CD14-positive monocyte (primary cell): ENCODE results near the gene RASD1. TPM values are rescaled to one million over a fixed set of nuclear protein-coding genes. Genes with fewer than 3 reads are reported as not detected.

ENCODE experiments used
- DNase-seq, 3 donors: peaks; one replicate each; pipeline ENCODE4 v3.0.0-alpha.2; 2011 to 2022
- H2AFZ ChIP-seq: 2 replicates; pipeline ENCODE4 v1.6.0; 2012; ENCODE audit warnings: mild to moderate bottlenecking, low read depth, low read length, inconsistent platforms; ENCODE audit not compliant: insufficient read depth, poor library complexity, severe bottlenecking
- H3K27ac ChIP-seq, 2 donors: 1 replicate in 1 of 2; 2 replicates in 1 of 2; pipeline ENCODE4 v1.5.1; 2012 to 2013; ENCODE audit warnings: low read length in 2 of 2, control low read depth in 1 of 2, inconsistent platforms in 1 of 2, low read depth in 1 of 2, mild to moderate bottlenecking in 1 of 2
- H3K27me3 ChIP-seq, 2 donors: one replicate each; pipeline versions ENCODE4 v1.6.0 to v1.6.1; 2011 to 2013; ENCODE audit warnings: low read length in 2 of 2; ENCODE audit not compliant: control insufficient read depth in 2 of 2, insufficient read depth in 2 of 2
- H3K36me3 ChIP-seq, 2 donors: replicated peaks in 1 of 2; 1 replicate in 1 of 2; 2 replicates in 1 of 2; pipeline versions ENCODE4 v1.5.1 to v1.6.1; 2012 to 2013; ENCODE audit warnings: low read length in 2 of 2, control low read depth in 1 of 2, inconsistent platforms in 1 of 2, mild to moderate bottlenecking in 1 of 2; ENCODE audit not compliant: insufficient read depth in 2 of 2, control insufficient read depth in 1 of 2
- H3K4me1 ChIP-seq, 2 donors: 1 replicate in 1 of 2; 2 replicates in 1 of 2; pipeline versions ENCODE4 v1.5.1 to v1.6.1; 2012 to 2013; ENCODE audit warnings: low read length in 2 of 2, control low read depth in 1 of 2, inconsistent platforms in 1 of 2, mild to moderate bottlenecking in 1 of 2, moderate library complexity in 1 of 2; ENCODE audit not compliant: insufficient read depth in 2 of 2, control insufficient read depth in 1 of 2
- H3K4me2 ChIP-seq: replicated peaks from 2 replicates; pipeline ENCODE3; 2012; ENCODE audit warnings: low read length, moderate library complexity, mild to moderate bottlenecking; ENCODE audit not compliant: poor library complexity, severe bottlenecking; ENCODE audit errors: extremely low read depth
- H3K4me3 ChIP-seq, 3 experiments: fragments of 200-600 bp in 1 of 3; sonication (generic) in 1 of 3; replicated peaks in 1 of 3; 1 replicate in 2 of 3; 2 replicates in 1 of 3; pipeline ENCODE4 v1.5.1; 2011 to 2013; ENCODE audit warnings: low read length in 3 of 3, mild to moderate bottlenecking in 3 of 3, control low read depth in 2 of 3, low read depth in 2 of 3, inconsistent platforms in 1 of 3, moderate library complexity in 1 of 3
- H3K79me2 ChIP-seq: 2 replicates; pipeline ENCODE4 v1.6.0; 2012; ENCODE audit warnings: mild to moderate bottlenecking, control low read depth, inconsistent platforms, low read length, moderate library complexity; ENCODE audit not compliant: insufficient read depth
- H3K9ac ChIP-seq: 2 replicates; pipeline ENCODE4 v1.6.0; 2017; ENCODE audit warnings: low read length, mild to moderate bottlenecking; ENCODE audit not compliant: insufficient read depth, poor library complexity, severe bottlenecking
- H3K9me3 ChIP-seq, 2 donors: replicated peaks in 1 of 2; 1 replicate in 1 of 2; 2 replicates in 1 of 2; pipeline versions ENCODE4 v1.5.1 to v1.6.1; 2012 to 2013; ENCODE audit warnings: low read length in 2 of 2, control low read depth in 1 of 2; ENCODE audit not compliant: control insufficient read depth in 1 of 2, insufficient read depth in 1 of 2
- H4K20me1 ChIP-seq: 2 replicates; pipeline ENCODE4 v1.6.0; 2012; ENCODE audit warnings: mild to moderate bottlenecking, low read length, control low read depth, moderate library complexity; ENCODE audit not compliant: insufficient read depth
- H3K27ac Mint-ChIP-seq, 7 donors: one replicate each; pipeline ENCODE4 v1.8.0; 2020; ENCODE audit warnings: mild to moderate bottlenecking in 7 of 7, mixed read lengths in 7 of 7, moderate library complexity in 6 of 7, inconsistent platforms in 2 of 7
- H3K27me3 Mint-ChIP-seq, 3 donors: one replicate each; pipeline ENCODE4 v1.8.0; 2021 to 2022; ENCODE audit warnings: low read depth in 3 of 3, mild to moderate bottlenecking in 3 of 3, mixed read lengths in 3 of 3, moderate library complexity in 3 of 3, inconsistent platforms in 1 of 3
- H3K36me3 Mint-ChIP-seq, 2 donors: one replicate each; pipeline ENCODE4 v1.8.0; 2020; ENCODE audit warnings: mixed read lengths in 2 of 2, inconsistent platforms in 1 of 2, mild to moderate bottlenecking in 1 of 2
- H3K4me1 Mint-ChIP-seq: one replicate; pipeline ENCODE4 v1.8.0; 2020; ENCODE audit warnings: mild to moderate bottlenecking, mixed read lengths
- H3K4me3 Mint-ChIP-seq, 2 donors: one replicate each; pipeline ENCODE4 v1.8.0; 2020; ENCODE audit warnings: mild to moderate bottlenecking in 2 of 2, mixed read lengths in 2 of 2, moderate library complexity in 1 of 2
- H3K9me3 Mint-ChIP-seq, 7 donors: one replicate each; pipeline ENCODE4 v1.8.0; 2020 to 2022; ENCODE audit warnings: mixed read lengths in 7 of 7, mild to moderate bottlenecking in 6 of 7, moderate library complexity in 6 of 7, inconsistent platforms in 2 of 7
- CTCF ChIP-seq: fragments of 200-600 bp; IDR thresholded peaks from one replicate; pipeline ENCODE4 v1.8.0; 2022; ENCODE audit warnings: antibody characterized with exemption, mild to moderate bottlenecking
- WGBS: methylation state at CpG from one replicate; pipeline ENCODE4 v1.1.5; 2013; ENCODE audit warnings: missing lambda C conversion rate; ENCODE audit not compliant: insufficient coverage; 5-methylcytosine and 5-hydroxymethylcytosine counted together
- intact Hi-C, 2 donors: fragments of 100-400 bp; cut with micrococcal nuclease; formaldehyde crosslinking; loops; one replicate each; pipeline versions ENCODE4 v1.15.0 to v1.15.1; 2023
- polyA plus RNA-seq, 3 donors: library from polyadenylated mRNA; depleted of rRNA in 1 of 3; unstranded in 2 of 3; stranded (reverse) in 1 of 3; fragments of 300-500 nt in 2 of 3; fragments of >200 nt in 1 of 3; fragmentation: Illumina TruSeq in 2 of 3; gene quantifications; 1 replicate in 2 of 3; 2 replicates in 1 of 3; pipeline ENCODE4 v1.2.3, GENCODE V29; 2012 to 2021

Gene RASD1
- polyA plus RNA-seq, 3 donors = 0.88 to 12.4 (median 1.3) TPM

GRCh38 chr17:17492571-17492970, 3.6 kb downstream of the RASD1 start:
- Histone ChIP-seq H3K9me3 (no peaks in the 10 kb centered on the region), H4K20me1 (peaks cover 38% of the 10 kb centered on the region), H3K4me3 (no peak overlapping the region), H3K4me2 (no peak overlapping the region), H3K27me3 (peaks cover 6 to 31% of the 10 kb centered on the region in 2 donors), H3K9ac (no peak overlapping the region), H3K79me2 (no peaks in the 10 kb centered on the region), H3K36me3 (peaks cover 32 to 49% of the 10 kb centered on the region in 2 donors), H3K27ac (no peak overlapping the region), H2AFZ (no peak overlapping the region), H3K4me1 (peaks cover 21 to 30% of the 10 kb centered on the region in 2 donors)
- DNase-seq = no peak
- Mint-ChIP-seq H3K27me3 (peaks cover 26 to 34% (median 30%) of the 10 kb centered on the region in 3 donors), H3K36me3 (peaks cover 56 to 61% of the 10 kb centered on the region in 2 donors), H3K27ac (no peak overlapping the region), H3K4me3 (no peak overlapping the region), H3K9me3 (peaks cover 0 to 8% (median 4%) of the 10 kb centered on the region in 7 donors), H3K4me1 (peaks cover 20% of the 10 kb centered on the region)
- TF ChIP-seq CTCF = no peak
- 95% methylated on average over 9 of the region's 9 CpGs for WGBS
- intact Hi-C loops = no loop called here

- peaks cover 0 to 8% (median 4%) of the 10 kb centered on the region in 7 donors for H3K9me3 Mint-ChIP-seq
- H4K20me1 ChIP-seq = peaks cover 38% of the 10 kb centered on the region
- H2AFZ ChIP-seq = no peak overlapping the region
- intact Hi-C loops = no loop called here
- no peak for TF ChIP-seq CTCF
- H3K9me3 ChIP-seq = no peaks in the 10 kb centered on the region
- peaks cover 34 to 54% of the 10 kb centered on the region in 2 donors for H3K36me3 ChIP-seq
- peaks cover 26 to 30% (median 28%) of the 10 kb centered on the region in 3 donors for H3K27me3 Mint-ChIP-seq
- no peak overlapping the region for H3K4me3 Mint-ChIP-seq
- no peak overlapping the region for H3K27ac Mint-ChIP-seq
- peaks cover 16% of the 10 kb centered on the region for H3K4me1 Mint-ChIP-seq
- 95% methylated on average over 11 of the region's 11 CpGs for WGBS
- no peaks in the 10 kb centered on the region for H3K79me2 ChIP-seq
- H3K4me1 ChIP-seq = peaks cover 19 to 28% of the 10 kb centered on the region in 2 donors
- DNase-seq = no peak
- H3K27ac ChIP-seq = no peak overlapping the region
- no peak overlapping the region for H3K4me3 ChIP-seq
- no peak overlapping the region for H3K4me2 ChIP-seq
- no peak overlapping the region for H3K9ac ChIP-seq
- peaks cover 61 to 65% of the 10 kb centered on the region in 2 donors for H3K36me3 Mint-ChIP-seq
- H3K27me3 ChIP-seq = peaks cover 6 to 26% of the 10 kb centered on the region in 2 donors
These were observed 4.1 kb downstream of the RASD1 start for GRCh38 chr17:17492085-17492484.
